Endothelial cell of umbilical vein (primary cell): ENCODE measurements around the gene PDE3B. TPM values are rescaled to one million over a fixed set of nuclear protein-coding genes. Genes with fewer than 3 reads are reported as not detected.
"Not testable (repeated sequence)": the region's sequence is repeated elsewhere in the genome, so short reads cannot be mapped to it uniquely, and the experiment has no call there.

ENCODE experiments used
- BruUV-seq: library from RNA; stranded (reverse); fragments of 400-500 nt; replicated peaks from 2 replicates; lab custom pipeline; 2021; lab: Mats Ljungman, UMichigan
- CTCF ChIA-PET: fragments of 300-600, 350-600 bp; sonication (Branson Sonifier 250); formaldehyde crosslinking; loops from one replicate; lab custom pipeline; 2021; ENCODE audit warnings: antibody characterized with exemption, inconsistent platforms; lab: Charles Lee
- POLR2A ChIA-PET: fragments of 300-600, 350-600 bp; sonication (Branson Sonifier 250); formaldehyde crosslinking; loops from one replicate; lab custom pipeline; 2021; ENCODE audit warnings: antibody characterized with exemption, inconsistent platforms; lab: Charles Lee
- DNase-seq: peaks from one replicate; pipeline ENCODE4 v3.0.0-alpha.2; 2011; ENCODE audit warnings: low read depth, low spot score
- FAIRE-seq: peaks from 2 replicates; lab custom pipeline; 2011; peaks lifted over from hg19 to GRCh38; lab: Jason Lieb, UNC
- H2AFZ ChIP-seq: 2 replicates; pipeline ENCODE4 v1.6.0; 2012; ENCODE audit warnings: low read depth, low read length, control low read depth, inconsistent platforms
- H3K27ac ChIP-seq: 2 replicates; pipeline ENCODE4 v1.5.1; 2011; ENCODE audit warnings: low read depth, mild to moderate bottlenecking, control low read depth, low read length, moderate library complexity; ENCODE audit not compliant: insufficient read depth
- H3K27me3 ChIP-seq, 2 experiments: 2 replicates each; pipeline versions ENCODE4 v1.6.0 to v1.6.1; 2011; ENCODE audit warnings: low read length in 2 of 2, mixed read lengths in 1 of 2; ENCODE audit not compliant: control insufficient read depth in 2 of 2, insufficient read depth in 2 of 2
- H3K36me3 ChIP-seq, 2 experiments: 2 replicates in 1 of 2; 3 replicates in 1 of 2; pipeline ENCODE4 v1.5.1; 2011; ENCODE audit warnings: low read length in 2 of 2, mild to moderate bottlenecking in 1 of 2, moderate library complexity in 1 of 2; ENCODE audit not compliant: control insufficient read depth in 2 of 2, insufficient read depth in 2 of 2; ENCODE audit errors: extremely low read depth in 1 of 2
- H3K4me1 ChIP-seq: 3 replicates; pipeline ENCODE4 v1.5.1; 2011; ENCODE audit warnings: mild to moderate bottlenecking, low read length; ENCODE audit not compliant: control insufficient read depth, insufficient read depth; ENCODE audit errors: extremely low read depth
- H3K4me2 ChIP-seq: 2 replicates; pipeline ENCODE4 v1.6.1; 2011; ENCODE audit warnings: low read length, control low read depth, mixed read lengths; ENCODE audit not compliant: insufficient read depth
- H3K4me3 ChIP-seq, 3 experiments: fragments of 200-600 bp in 1 of 3; sonication (generic), shearing (Covaris generic) in 1 of 3; replicated peaks in 1 of 3; 2 replicates each; pipeline ENCODE4 v1.5.1; 2011 to 2016; ENCODE audit warnings: control low read depth in 3 of 3, low read length in 3 of 3, mild to moderate bottlenecking in 2 of 3, inconsistent platforms in 1 of 3, low read depth in 1 of 3, moderate library complexity in 1 of 3; ENCODE audit not compliant: insufficient read depth in 1 of 3
- H3K79me2 ChIP-seq: 2 replicates; pipeline ENCODE4 v1.6.0; 2012; ENCODE audit warnings: low read length, inconsistent platforms; ENCODE audit not compliant: control insufficient read depth, insufficient read depth
- H3K9ac ChIP-seq: replicated peaks from 2 replicates; pipeline ENCODE3; 2011; ENCODE audit warnings: low read length, control low read depth; ENCODE audit not compliant: insufficient read depth; ENCODE audit errors: extremely low read depth
- H3K9me1 ChIP-seq: replicated peaks from 3 replicates; pipeline ENCODE4 v1.6.0; 2011; ENCODE audit warnings: mild to moderate bottlenecking, low read length; ENCODE audit not compliant: control insufficient read depth, insufficient read depth; ENCODE audit errors: extremely low read depth
- H3K9me3 ChIP-seq: replicated peaks from 2 replicates; pipeline ENCODE4 v1.5.1; 2012; ENCODE audit warnings: low read length, inconsistent platforms; ENCODE audit not compliant: control insufficient read depth, insufficient read depth
- H4K20me1 ChIP-seq: replicated peaks from 2 replicates; pipeline ENCODE3; 2011; ENCODE audit warnings: mild to moderate bottlenecking, low read length; ENCODE audit not compliant: control insufficient read depth, insufficient read depth; ENCODE audit errors: extremely low read depth
- CTCF ChIP-seq, 2 donors: IDR thresholded peaks; 1 replicate in 1 of 2; 2 replicates in 1 of 2; pipeline ENCODE4 v1.5.1; 2011; ENCODE audit warnings: low read length in 2 of 2, mild to moderate bottlenecking in 2 of 2, moderate library complexity in 2 of 2, control low read depth in 1 of 2, inconsistent platforms in 1 of 2, low read depth in 1 of 2; ENCODE audit not compliant: insufficient read depth in 1 of 2; ENCODE audit errors: extremely low read depth in 1 of 2
- EZH2 ChIP-seq: IDR thresholded peaks from 2 replicates; pipeline ENCODE4 v1.6.1; 2012; ENCODE audit warnings: borderline replicate concordance, low read depth, mild to moderate bottlenecking, moderate library complexity, low read length, inconsistent platforms; ENCODE audit not compliant: severe bottlenecking
- FOS ChIP-seq: IDR thresholded peaks from 2 replicates; pipeline ENCODE4 v1.6.1; 2011; ENCODE audit warnings: mild to moderate bottlenecking, low read length, moderate library complexity, borderline replicate concordance; ENCODE audit not compliant: insufficient read depth
- GATA2 ChIP-seq: IDR thresholded peaks from 2 replicates; pipeline ENCODE4 v1.7.0; 2011; ENCODE audit warnings: low read depth, mild to moderate bottlenecking, moderate library complexity, mixed read lengths, low read length; ENCODE audit not compliant: insufficient read length, insufficient read depth
- JUN ChIP-seq: IDR thresholded peaks from 2 replicates; pipeline ENCODE4 v1.6.1; 2011; ENCODE audit warnings: borderline replicate concordance, low read depth; ENCODE audit not compliant: insufficient read length, insufficient read depth
- MAX ChIP-seq: IDR thresholded peaks from 2 replicates; pipeline ENCODE4 v1.6.1; 2011; ENCODE audit not compliant: insufficient read depth, insufficient read length
- MYC ChIP-seq: IDR thresholded peaks from one replicate; pipeline ENCODE4 v1.6.1; 2011; ENCODE audit warnings: mild to moderate bottlenecking, low read depth, low read length
- POLR2A ChIP-seq: IDR thresholded peaks from 2 replicates; pipeline ENCODE4 v1.6.1; 2012; ENCODE audit warnings: low read depth, mild to moderate bottlenecking, control low read depth, low read length
- POLR2AphosphoS5 ChIP-seq: IDR thresholded peaks from 2 replicates; pipeline ENCODE4 v1.6.1; 2012; ENCODE audit warnings: low read depth, mild to moderate bottlenecking, control low read depth, low read length, moderate library complexity; ENCODE audit not compliant: insufficient read depth
- dilution Hi-C: fragments of 300-500 bp; cut with MboI; formaldehyde crosslinking; loops from one replicate; pipeline ENCODE4 v1.15.0; 2019; ENCODE audit warnings: low sequenced_read_pairs; ENCODE audit not compliant: extremely low pct_ligation_motif_present
- intact Hi-C: fragments of 100-400 bp; cut with micrococcal nuclease; formaldehyde crosslinking; loops from one replicate; pipeline ENCODE4 v1.10.0; 2022
- polyA plus RNA-seq, 4 experiments: library from polyadenylated mRNA; depleted of rRNA in 3 of 4; stranded (reverse) in 3 of 4; unstranded in 1 of 4; fragments of >200 nt; gene quantifications; 2 replicates each; pipeline versions ENCODE4 v1.2.1 to v1.2.3, GENCODE V29; 2011 to 2012; ENCODE audit warnings: missing spikeins in 1 of 4
- total RNA-seq: library from RNA; stranded (reverse); gene quantifications from 2 replicates; pipeline ENCODE4 v1.2.3, GENCODE V29; 2021

Gene PDE3B
- total and polyA plus RNA-seq, 2 donors (not counting 3 experiments of a cell fraction or from before 2014, with no cell fraction given) = 0.26 to 1.9 TPM

- DNase-seq (no peak), FAIRE-seq (no peak)
- no peaks in the 10 kb centered on the region for H4K20me1 ChIP-seq
- no peak overlapping the region for H3K4me3 ChIP-seq
- no peak for TF ChIP-seq FOS
- TF ChIP-seq MYC = no peak
- TF ChIP-seq POLR2A = no peak
- TF ChIP-seq JUN = no peak
- TF ChIP-seq EZH2 = no peak
- TF ChIP-seq MAX = no peak
- no peak for TF ChIP-seq CTCF (IDR thresholded peaks at IDR 0.05; ENCODE audit: extremely low read depth in 1 of 2, insufficient read depth in 1 of 2, low read depth in 1 of 2, low read length in 2 of 2)
- no peak for TF ChIP-seq POLR2AphosphoS5
- no peak for TF ChIP-seq GATA2
- dilution Hi-C loops (no loop called here), intact Hi-C loops (no loop called here)
- H3K4me2 ChIP-seq = no peak overlapping the region
- no peak overlapping the region for H2AFZ ChIP-seq
- no peak overlapping the region for H3K27ac ChIP-seq
- H3K4me1 ChIP-seq = no peaks in the 10 kb centered on the region
- BruUV-seq = no TSS peak
- H3K9me3 ChIP-seq = no peaks in the 10 kb centered on the region
- POLR2A ChIA-PET = interaction anchor here (0.7 kb wide), 1 partner anchor 13 kb away, joined by 7 read pairs; no protein-coding TSS in a partner anchor
- H3K9ac ChIP-seq = no peak overlapping the region
- H3K36me3 ChIP-seq = no peaks in the 10 kb centered on the region
- no peaks in the 10 kb centered on the region for H3K9me1 ChIP-seq
- H3K27me3 ChIP-seq = no peaks in the 10 kb centered on the region
- no peaks in the 10 kb centered on the region for H3K79me2 ChIP-seq
- CTCF ChIA-PET = no interaction called here
These were observed 70.1 kb downstream of the PDE3B start for GRCh38 chr11:14713496-14714244.

GRCh38 chr11:14715669-14716068 is 72.1 kb downstream of the PDE3B start:
- BruUV-seq, dilution Hi-C loops, H3K9me1 ChIP-seq, H3K9me3 ChIP-seq, H3K27me3 ChIP-seq, FAIRE-seq, H3K27ac ChIP-seq, POLR2A ChIA-PET, DNase-seq, H3K79me2 ChIP-seq, H3K4me2 ChIP-seq, H3K4me3 ChIP-seq, H3K4me1 ChIP-seq, CTCF ChIA-PET, intact Hi-C loops, H3K9ac ChIP-seq, H3K36me3 ChIP-seq, H4K20me1 ChIP-seq, H2AFZ ChIP-seq: not testable (repeated sequence)
